HEK293T (cell line): Measurements from ENCODE around the gene ARRDC3.

ENCODE experiments used
- BHLHE40 ChIP-seq: fragments of 450-650 bp; IDR thresholded peaks from 2 replicates; pipeline ENCODE4 v1.6.1; 2016; ENCODE audit warnings: mild to moderate bottlenecking, moderate library complexity, borderline replicate concordance
- ELF4 ChIP-seq: fragments of 450-650 bp; IDR thresholded peaks from 2 replicates; pipeline ENCODE4 v1.6.1; 2017; ENCODE audit warnings: antibody characterized with exemption
- FOXA1 ChIP-seq: fragments of 450-650 bp; IDR thresholded peaks from 2 replicates; pipeline ENCODE4 v1.6.1; 2016; ENCODE audit warnings: mild to moderate bottlenecking
- HDGF ChIP-seq: fragments of 450-650 bp; IDR thresholded peaks from 2 replicates; pipeline ENCODE4 v1.6.1; 2017; ENCODE audit warnings: antibody characterized with exemption, borderline replicate concordance
- SUZ12 ChIP-seq: fragments of 450-650 bp; IDR thresholded peaks from 2 replicates; pipeline ENCODE4 v1.6.1; 2016; ENCODE audit warnings: mild to moderate bottlenecking
- TARDBP ChIP-seq: fragments of 450-650 bp; IDR thresholded peaks from 2 replicates; pipeline ENCODE4 v1.6.1; 2016

- TF ChIP-seq HDGF, result no peak
- TF ChIP-seq TARDBP, result no peak
- TF ChIP-seq ELF4, result no peak
- no peak for TF ChIP-seq BHLHE40
- no peak for TF ChIP-seq FOXA1
- TF ChIP-seq SUZ12, result no peak
Observed at GRCh38 chr5:91378752-91379211, 4.3 kb downstream of the ARRDC3 start.
